Natural killer cell (primary cell): ENCODE results near the gene MSL3B.

Experiments used
- ATAC-seq, 3 donors: fragments of 150-1000 bp in 2 of 3; fragments of 200-7000 bp in 1 of 3; cut with Tn5 transposase; 1 replicate in 1 of 3; 2 replicates in 2 of 3; pipeline ENCODE4 v1.10.0; 2021; ENCODE audit warnings: mild to moderate bottlenecking in 2 of 3, moderate library complexity in 2 of 3
- DNase-seq, 2 donors: peaks; one replicate each; pipeline versions ENCODE4 v3.0.0 to v3.0.0-alpha.2; 2013 to 2021; ENCODE audit warnings: mixed read lengths in 1 of 2
- H3K27ac ChIP-seq: one replicate; pipeline ENCODE4 v1.5.1; 2013; ENCODE audit warnings: mild to moderate bottlenecking, low read length
- H3K27me3 ChIP-seq: one replicate; pipeline ENCODE4 v1.6.1; 2013; ENCODE audit warnings: low read length; ENCODE audit not compliant: control insufficient read depth, insufficient read depth
- H3K36me3 ChIP-seq: one replicate; pipeline ENCODE4 v1.6.1; 2013; ENCODE audit warnings: low read length; ENCODE audit not compliant: control insufficient read depth, insufficient read depth
- H3K4me1 ChIP-seq: one replicate; pipeline ENCODE4 v1.6.1; 2013; ENCODE audit warnings: low read length; ENCODE audit not compliant: control insufficient read depth, insufficient read depth
- H3K4me3 ChIP-seq: one replicate; pipeline ENCODE4 v1.5.1; 2013; ENCODE audit warnings: low read length
- H3K9me3 ChIP-seq: one replicate; pipeline ENCODE4 v1.6.1; 2013; ENCODE audit warnings: low read length; ENCODE audit not compliant: control insufficient read depth, insufficient read depth
- H3K27ac Mint-ChIP-seq, 2 donors: one replicate each; pipeline ENCODE4 v1.8.0; 2022; ENCODE audit warnings: mild to moderate bottlenecking in 2 of 2, mixed read lengths in 2 of 2, moderate library complexity in 1 of 2
- H3K27me3 Mint-ChIP-seq, 2 donors: one replicate each; pipeline ENCODE4 v1.8.0; 2022; ENCODE audit warnings: low read depth in 2 of 2, mixed read lengths in 2 of 2
- H3K36me3 Mint-ChIP-seq: one replicate; pipeline ENCODE4 v1.8.0; 2022; ENCODE audit warnings: mixed read lengths
- H3K4me1 Mint-ChIP-seq, 2 donors: one replicate each; pipeline ENCODE4 v1.8.0; 2022; ENCODE audit warnings: mixed read lengths in 2 of 2
- H3K4me3 Mint-ChIP-seq: one replicate; pipeline ENCODE4 v1.8.0; 2022; ENCODE audit warnings: mild to moderate bottlenecking, moderate library complexity, mixed read lengths
- H3K9me3 Mint-ChIP-seq, 2 donors: one replicate each; pipeline ENCODE4 v1.8.0; 2022; ENCODE audit warnings: mixed read lengths in 2 of 2
- WGBS: methylation state at CpG from one replicate; pipeline ENCODE4 v1.1.7; 2013; ENCODE audit warnings: missing lambda C conversion rate; ENCODE audit not compliant: insufficient coverage; 5-methylcytosine and 5-hydroxymethylcytosine counted together
- intact Hi-C: fragments of 100-400 bp; cut with micrococcal nuclease; formaldehyde crosslinking; loops from one replicate; pipeline ENCODE4 v1.14.2; 2022
- TF ChIP-seq, protein P1 (sequence below): fragments of 200-600 bp; IDR thresholded peaks from one replicate; pipeline ENCODE4 v1.8.0; 2022; ENCODE audit warnings: antibody characterized with exemption

Gene MSL3B

DNA sequence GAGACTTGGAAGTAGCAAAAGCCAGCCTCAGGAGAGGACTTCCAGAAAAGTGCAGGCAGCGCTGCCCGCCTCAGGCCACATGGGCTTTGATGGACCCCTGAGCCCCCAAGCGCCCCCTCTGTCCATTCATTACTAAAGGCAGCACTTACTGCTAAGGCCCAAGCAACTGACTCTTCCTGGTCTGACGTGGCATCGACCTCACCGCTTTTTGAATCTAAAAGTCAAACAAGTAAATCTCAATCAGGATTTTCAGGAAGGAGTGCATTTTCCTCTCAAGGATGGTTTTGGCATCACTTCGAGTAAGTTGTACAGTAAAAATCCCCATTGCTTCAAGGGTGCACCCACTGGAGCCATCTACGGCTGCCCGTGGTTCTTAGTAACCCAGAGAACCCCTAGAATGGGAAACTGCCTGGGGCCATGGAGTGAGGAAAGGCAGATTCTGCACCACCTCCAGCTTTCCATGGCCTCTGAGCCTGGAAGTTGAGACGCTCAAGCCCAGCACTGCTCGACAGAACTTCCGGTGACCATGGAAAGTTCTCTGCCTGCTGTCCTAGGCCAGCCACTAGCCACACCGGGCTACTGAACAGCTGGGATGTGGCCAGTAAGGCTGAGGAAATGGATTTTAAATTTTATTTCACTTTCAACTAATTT lies 20.8 kb downstream of the MSL3B start:
- Histone ChIP-seq H3K4me3 (no peak overlapping the region), H3K9me3 (no peaks in the 10 kb centered on the region), H3K27ac (no peak overlapping the region), H3K4me1 (no peaks in the 10 kb centered on the region), H3K36me3 (no peaks in the 10 kb centered on the region), H3K27me3 (no peaks in the 10 kb centered on the region)
- Mint-ChIP-seq H3K27ac (no peak overlapping the region), H3K27me3 (no peaks in the 10 kb centered on the region), H3K36me3 (no peaks in the 10 kb centered on the region), H3K4me1 (peaks cover 0 to 4% of the 10 kb centered on the region in 2 donors), H3K9me3 (no peaks in the 10 kb centered on the region), H3K4me3 (no peak overlapping the region)
- 97% methylated on average over 12 of the region's 13 CpGs for WGBS
- ATAC-seq (no peak), DNase-seq (no peak)
- TF ChIP-seq, protein P1, sequence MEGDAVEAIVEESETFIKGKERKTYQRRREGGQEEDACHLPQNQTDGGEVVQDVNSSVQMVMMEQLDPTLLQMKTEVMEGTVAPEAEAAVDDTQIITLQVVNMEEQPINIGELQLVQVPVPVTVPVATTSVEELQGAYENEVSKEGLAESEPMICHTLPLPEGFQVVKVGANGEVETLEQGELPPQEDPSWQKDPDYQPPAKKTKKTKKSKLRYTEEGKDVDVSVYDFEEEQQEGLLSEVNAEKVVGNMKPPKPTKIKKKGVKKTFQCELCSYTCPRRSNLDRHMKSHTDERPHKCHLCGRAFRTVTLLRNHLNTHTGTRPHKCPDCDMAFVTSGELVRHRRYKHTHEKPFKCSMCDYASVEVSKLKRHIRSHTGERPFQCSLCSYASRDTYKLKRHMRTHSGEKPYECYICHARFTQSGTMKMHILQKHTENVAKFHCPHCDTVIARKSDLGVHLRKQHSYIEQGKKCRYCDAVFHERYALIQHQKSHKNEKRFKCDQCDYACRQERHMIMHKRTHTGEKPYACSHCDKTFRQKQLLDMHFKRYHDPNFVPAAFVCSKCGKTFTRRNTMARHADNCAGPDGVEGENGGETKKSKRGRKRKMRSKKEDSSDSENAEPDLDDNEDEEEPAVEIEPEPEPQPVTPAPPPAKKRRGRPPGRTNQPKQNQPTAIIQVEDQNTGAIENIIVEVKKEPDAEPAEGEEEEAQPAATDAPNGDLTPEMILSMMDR = no peak
- intact Hi-C loops = no loop called here

DNA sequence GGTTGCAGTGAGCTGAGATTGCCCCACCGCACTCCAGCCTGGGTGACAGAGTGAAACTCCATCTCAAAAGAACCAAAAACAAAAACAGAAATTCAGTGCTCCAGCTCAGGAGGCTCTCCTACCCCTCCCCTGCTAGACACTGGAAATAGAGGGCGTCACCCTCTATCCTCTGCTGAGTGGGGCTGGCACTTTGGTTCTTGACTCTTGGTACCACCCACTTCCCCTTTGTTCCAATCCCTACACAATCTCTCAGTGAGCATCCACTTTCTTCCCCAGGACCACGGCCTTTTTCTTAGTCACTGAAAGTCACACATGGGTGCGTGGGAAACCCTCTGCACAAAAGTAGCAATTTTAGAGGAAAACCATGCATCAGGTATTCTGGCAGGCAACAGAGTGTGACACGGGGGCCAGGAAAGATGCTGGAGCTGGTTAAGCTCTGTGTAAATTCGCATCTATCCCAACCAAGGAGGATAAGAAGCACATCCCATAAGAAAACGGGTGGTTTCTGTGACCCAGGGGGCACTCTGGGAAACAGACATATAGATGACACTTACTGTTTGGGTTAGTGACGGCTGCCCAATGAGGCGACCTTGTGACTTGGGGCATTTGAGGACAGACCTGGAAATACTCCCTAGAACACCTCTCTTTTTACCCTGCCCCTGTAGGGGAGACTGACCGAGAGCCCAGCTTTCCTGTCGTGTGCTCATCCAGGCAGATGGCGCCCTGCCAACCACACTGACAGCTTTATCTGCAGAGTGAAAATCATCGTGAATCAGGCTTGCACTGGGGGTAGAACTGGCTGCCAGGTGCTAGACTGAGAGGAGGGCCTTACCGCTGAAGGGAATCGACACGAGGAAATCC lies 21.6 kb downstream of the MSL3B start:
- Histone ChIP-seq H3K36me3 (no peaks in the 10 kb centered on the region), H3K4me1 (no peaks in the 10 kb centered on the region), H3K27me3 (no peaks in the 10 kb centered on the region), H3K27ac (no peak overlapping the region), H3K9me3 (no peaks in the 10 kb centered on the region), H3K4me3 (no peak overlapping the region)
- DNase-seq = no peak
- intact Hi-C loops = no loop called here
- no peak overlapping the region for H3K27ac Mint-ChIP-seq
- H3K27me3 Mint-ChIP-seq = no peaks in the 10 kb centered on the region
- H3K4me3 Mint-ChIP-seq = no peak overlapping the region
- peaks cover 0 to 4% of the 10 kb centered on the region in 2 donors for H3K4me1 Mint-ChIP-seq
- no peak for ATAC-seq
- H3K36me3 Mint-ChIP-seq = no peaks in the 10 kb centered on the region
- no peaks in the 10 kb centered on the region for H3K9me3 Mint-ChIP-seq
- WGBS = 94% methylated on average over 16 of the region's 16 CpGs
- TF ChIP-seq, protein P1 = no peak

DNA sequence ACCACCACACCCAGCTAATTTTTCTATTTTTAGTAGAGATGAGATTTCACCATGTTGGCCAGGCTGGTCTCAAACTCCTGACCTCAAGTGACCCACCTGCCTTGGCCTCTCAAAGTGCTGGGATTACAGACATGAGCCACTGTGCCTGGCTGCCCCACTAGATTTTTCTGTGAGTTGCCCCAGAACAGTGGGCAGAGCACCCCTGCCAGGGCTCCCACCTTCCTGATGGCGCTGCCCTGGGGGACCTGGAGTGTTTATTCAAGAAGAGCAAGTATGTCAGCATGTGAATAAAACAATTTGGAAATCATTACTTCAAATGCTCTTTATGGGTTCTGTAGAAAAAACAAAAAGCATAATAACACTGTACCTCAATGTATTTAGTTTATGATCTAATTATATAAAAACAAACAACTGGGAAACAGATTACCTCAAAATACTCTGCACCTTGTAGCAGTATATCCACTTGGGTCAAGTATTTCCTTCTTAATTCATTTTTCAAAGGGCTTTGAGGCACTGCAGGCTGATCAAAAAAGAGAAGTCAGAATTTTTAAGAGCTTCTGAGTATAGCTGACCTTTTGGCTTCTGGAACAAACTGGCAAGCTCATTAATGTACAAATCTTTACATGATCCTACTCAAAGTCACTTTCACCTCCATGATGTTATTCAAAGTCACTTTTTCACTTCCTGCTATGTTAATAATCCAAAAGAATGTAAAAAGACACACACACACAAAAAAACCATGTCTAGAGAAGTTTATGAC lies 22.7 kb downstream of the MSL3B start:
- no peaks in the 10 kb centered on the region for H3K36me3 ChIP-seq
- no peak overlapping the region for H3K4me3 ChIP-seq
- Mint-ChIP-seq H3K36me3 (no peaks in the 10 kb centered on the region), H3K27me3 (no peaks in the 10 kb centered on the region), H3K27ac (no peak overlapping the region), H3K4me3 (no peak overlapping the region), H3K9me3 (no peaks in the 10 kb centered on the region), H3K4me1 (peaks cover 0 to 4% of the 10 kb centered on the region in 2 donors)
- intact Hi-C loops = no loop called here
- H3K27me3 ChIP-seq = no peaks in the 10 kb centered on the region
- no peaks in the 10 kb centered on the region for H3K9me3 ChIP-seq
- H3K4me1 ChIP-seq = no peaks in the 10 kb centered on the region
- DNase-seq = no peak
- H3K27ac ChIP-seq = no peak overlapping the region
- WGBS = 100% methylated on average over 1 of the region's 1 CpG
- TF ChIP-seq, protein P1 = no peak
- ATAC-seq = no peak
